Activated CD8-positive, alpha-beta T cell treated with anti-CD3 and anti-CD28 coated beads, Interleukin-2, amount 10 ng/mL, durations not matched to agents 7 days and 5 days (primary cell): ENCODE data around the gene GPN1. TPM values are rescaled to one million over a fixed set of nuclear protein-coding genes. Genes with fewer than 3 reads are reported as not detected.
A peak's percentile ranks its signal among the peaks of the same experiment; 100 is the strongest.

Experiments
- ATAC-seq: fragments of 150-1000 bp; cut with Tn5 transposase; one replicate; pipeline ENCODE4 v1.10.0; 2021; ENCODE audit warnings: moderate library complexity
- CTCF ChIA-PET: fragments of 350-600 bp; sonication (Branson Sonifier 250); formaldehyde crosslinking; loops from one replicate; lab custom pipeline; 2021; ENCODE audit warnings: antibody characterized with exemption; lab: Charles Lee
- POLR2A ChIA-PET: fragments of 350-600 bp; sonication (Branson Sonifier 250); formaldehyde crosslinking; loops from one replicate; lab custom pipeline; 2021; ENCODE audit warnings: antibody characterized with exemption; lab: Charles Lee
- DNase-seq: peaks from one replicate; pipeline ENCODE4 v3.0.0-alpha.2; 2020
- H3K27ac Mint-ChIP-seq: one replicate; pipeline ENCODE4 v1.8.0; 2021; ENCODE audit warnings: mild to moderate bottlenecking, mixed read lengths
- H3K27me3 Mint-ChIP-seq: one replicate; pipeline ENCODE4 v1.8.0; 2021; ENCODE audit warnings: low read depth, mixed read lengths
- H3K36me3 Mint-ChIP-seq: one replicate; pipeline ENCODE4 v1.8.0; 2021; ENCODE audit warnings: low read depth, mixed read lengths
- H3K4me1 Mint-ChIP-seq: one replicate; pipeline ENCODE4 v1.8.0; 2021; ENCODE audit warnings: low read depth, mixed read lengths
- H3K4me3 Mint-ChIP-seq: one replicate; pipeline ENCODE4 v1.8.0; 2021; ENCODE audit warnings: mild to moderate bottlenecking, mixed read lengths
- H3K9me3 Mint-ChIP-seq: one replicate; pipeline ENCODE4 v1.8.0; 2022; ENCODE audit warnings: mixed read lengths; ENCODE audit not compliant: insufficient read depth
- total RNA-seq, 2 experiments: library from RNA; stranded (reverse); gene quantifications; one replicate each; pipeline ENCODE4 v1.2.3, GENCODE V29; 2021

GPN1 gene
- total RNA-seq, 2 experiments from 2014 or later: 39.7 to 41.4 TPM

GRCh38 chr2:27652341-27652740 is 23.5 kb downstream of the GPN1 start:
- no peak overlapping the region for H3K27ac Mint-ChIP-seq
- CTCF ChIA-PET: interaction anchor here (2.3 kb wide), 1 partner anchor 31 kb away, joined by 6 read pairs; no protein-coding TSS in a partner anchor

DNA sequence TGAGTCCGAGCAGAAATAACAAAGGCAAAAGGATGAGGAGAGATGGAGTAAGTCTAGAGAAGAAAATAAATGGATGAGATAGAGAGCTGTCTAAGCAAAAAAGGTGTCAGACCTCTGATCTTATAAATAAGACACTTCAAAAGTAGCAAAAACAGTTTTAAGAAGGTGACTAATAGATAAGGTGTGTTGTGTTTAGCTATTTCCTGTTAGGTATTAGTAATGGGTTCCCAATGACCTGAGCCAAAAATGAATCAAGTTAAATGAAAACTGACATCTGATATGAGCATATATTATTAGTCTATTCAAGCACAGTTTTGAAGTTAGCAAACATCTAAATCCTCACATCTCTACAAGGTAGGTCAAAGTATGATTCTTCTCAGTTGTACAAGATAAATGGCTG is 23.9 kb downstream of the GPN1 start:
- Mint-ChIP-seq H3K9me3 (no peaks in the 10 kb centered on the region), H3K4me1 (no peaks in the 10 kb centered on the region), H3K4me3 (no peak overlapping the region), H3K36me3 (peaks cover 60% of the 10 kb centered on the region), H3K27me3 (no peaks in the 10 kb centered on the region), H3K27ac (no peak overlapping the region)
- ChIA-PET POLR2A (interaction anchor here (1.1 kb wide), 1 partner anchor 11 kb away, joined by 3 read pairs; the partner anchor contains the start of genes SLC4A1AP and SUPT7L), CTCF (interaction anchor here (2.3 kb wide), 1 partner anchor 31 kb away, joined by 6 read pairs; no protein-coding TSS in a partner anchor)
- DNase-seq: no peak
- ATAC-seq: no peak

More at GRCh38 chr2:27652341-27652740, 23.5 kb downstream of the GPN1 start:
- Mint-ChIP-seq H3K9me3 (no peaks in the 10 kb centered on the region), H3K36me3 (peaks cover 62% of the 10 kb centered on the region), H3K4me1 (no peaks in the 10 kb centered on the region), H3K27me3 (no peaks in the 10 kb centered on the region), H3K4me3 (no peak overlapping the region)
- POLR2A ChIA-PET: interaction anchor here (1.6 kb wide), 1 partner anchor 11 kb away, joined by 4 read pairs; the partner anchor contains the start of gene SUPT7L
- ATAC-seq (no peak), DNase-seq (no peak)

DNA sequence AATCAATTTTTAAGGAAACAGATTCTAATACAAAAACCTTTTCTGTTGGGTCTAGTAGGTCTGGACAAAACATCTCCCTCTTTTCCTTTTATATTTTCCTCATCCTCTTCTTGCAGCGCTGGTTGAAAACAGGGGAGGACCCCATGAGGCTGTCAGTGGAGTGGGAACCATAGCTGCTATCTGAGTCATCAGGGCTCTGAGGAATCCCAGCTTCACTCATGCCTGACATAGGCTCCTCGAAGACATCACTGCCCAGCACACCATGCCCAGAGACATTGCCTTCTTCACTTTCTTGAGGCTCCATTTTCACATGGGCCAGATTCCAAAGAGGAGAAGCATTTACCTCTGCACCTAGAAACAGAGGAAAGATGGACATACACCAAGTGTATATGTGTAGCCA is 24.5 kb downstream of the GPN1 start:
- no peak for DNase-seq
- peak; percentile 8 for ATAC-seq
- Mint-ChIP-seq H3K9me3 (no peaks in the 10 kb centered on the region), H3K36me3 (peaks cover 60% of the 10 kb centered on the region), H3K4me1 (no peaks in the 10 kb centered on the region), H3K27me3 (no peaks in the 10 kb centered on the region), H3K27ac (no peak overlapping the region), H3K4me3 (no peak overlapping the region)
- ChIA-PET CTCF (interaction anchor here (2.3 kb wide), 1 partner anchor 30 kb away, joined by 6 read pairs; no protein-coding TSS in a partner anchor), POLR2A (interaction anchor here (0.6 to 1.1 kb wide), 3 partner anchors 10 to 1120 kb away, joined by 3 read pairs; partner anchors contain the start of genes SLC4A1AP and SUPT7L)

DNA sequence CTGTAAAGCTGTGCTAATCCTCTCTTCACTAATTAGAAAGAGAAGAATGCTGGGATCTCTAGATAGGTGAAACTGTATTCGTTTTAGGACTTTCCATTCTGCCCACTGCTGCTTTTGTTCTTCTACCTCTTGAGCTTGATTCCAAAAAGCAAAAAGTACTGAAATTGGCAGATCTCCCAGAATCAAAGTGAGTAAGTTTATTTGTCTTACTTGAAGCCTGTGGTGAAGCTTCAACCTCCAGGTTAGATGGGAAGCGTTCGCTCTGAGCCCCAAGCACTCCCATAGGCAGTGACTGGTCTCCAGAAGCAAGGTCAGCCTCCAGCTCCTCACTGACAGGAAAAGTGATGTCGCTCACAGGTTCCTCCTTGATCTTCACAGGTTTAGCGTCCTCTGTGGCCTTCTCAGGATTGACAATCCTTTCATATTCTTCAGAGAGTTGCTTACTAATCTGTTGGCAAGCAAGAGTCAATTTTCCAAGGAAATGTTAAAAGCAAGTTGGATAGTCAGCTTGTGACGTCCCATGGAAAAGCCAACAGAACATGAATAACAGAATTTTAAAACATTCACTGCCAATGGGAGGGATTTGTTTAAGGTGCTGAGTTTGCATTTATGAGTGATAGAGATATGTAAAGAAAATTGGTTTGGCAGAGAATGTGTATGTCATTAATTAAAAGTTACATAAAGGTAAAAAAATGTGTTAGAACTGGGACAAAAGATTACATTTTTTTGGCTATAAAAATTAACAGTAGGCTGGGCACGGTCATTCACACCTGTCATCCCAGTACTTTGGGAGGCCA is 26.5 kb downstream of the GPN1 start:
- Mint-ChIP-seq H3K4me3 (no peak overlapping the region), H3K36me3 (peaks cover 62% of the 10 kb centered on the region), H3K27ac (no peak overlapping the region), H3K4me1 (peaks cover 6% of the 10 kb centered on the region), H3K9me3 (no peaks in the 10 kb centered on the region), H3K27me3 (no peaks in the 10 kb centered on the region)
- ChIA-PET POLR2A (interaction anchor here (0.7 kb wide), 1 partner anchor 8 kb away, joined by 4 read pairs; the partner anchor contains the start of genes SLC4A1AP and SUPT7L), CTCF (interaction anchor here (1.2 to 2.7 kb wide), 2 partner anchors 8 to 28 kb away, joined by 3 to 13 read pairs; no protein-coding TSS in a partner anchor)
- ATAC-seq (no peak), DNase-seq (no peak)

DNA sequence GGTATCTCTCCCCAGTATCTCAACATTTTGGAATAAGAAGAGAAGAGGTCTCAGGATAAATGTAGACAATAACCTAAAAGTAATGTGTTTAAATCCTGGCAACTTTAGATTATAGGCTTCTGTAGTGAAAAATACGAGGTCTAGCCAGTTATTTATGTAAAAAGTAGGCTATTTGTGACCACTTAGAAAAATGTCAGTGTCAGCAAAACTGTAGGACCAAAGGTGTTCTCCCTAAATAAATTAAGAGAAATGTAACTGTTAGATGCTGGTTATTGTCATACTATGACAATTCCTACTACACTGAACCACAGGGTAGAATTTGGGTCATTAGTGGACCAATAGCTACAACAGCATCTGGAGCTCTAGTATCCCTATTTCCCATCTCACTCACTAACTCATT is 32.5 kb downstream of the GPN1 start:
- H3K4me1 Mint-ChIP-seq: peaks cover 40% of the 10 kb centered on the region
- ATAC-seq: no peak
- no peaks in the 10 kb centered on the region for H3K9me3 Mint-ChIP-seq
- H3K4me3 Mint-ChIP-seq: peak overlapping the region; percentile 10
- no peak overlapping the region for H3K27ac Mint-ChIP-seq
- POLR2A ChIA-PET: no interaction called here
- CTCF ChIA-PET: interaction anchor here (0.8 to 1.2 kb wide), 2 partner anchors 21 to 22 kb away, joined by 3 read pairs; no protein-coding TSS in a partner anchor
- peaks cover 43% of the 10 kb centered on the region for H3K36me3 Mint-ChIP-seq
- no peaks in the 10 kb centered on the region for H3K27me3 Mint-ChIP-seq
- no peak for DNase-seq

DNA sequence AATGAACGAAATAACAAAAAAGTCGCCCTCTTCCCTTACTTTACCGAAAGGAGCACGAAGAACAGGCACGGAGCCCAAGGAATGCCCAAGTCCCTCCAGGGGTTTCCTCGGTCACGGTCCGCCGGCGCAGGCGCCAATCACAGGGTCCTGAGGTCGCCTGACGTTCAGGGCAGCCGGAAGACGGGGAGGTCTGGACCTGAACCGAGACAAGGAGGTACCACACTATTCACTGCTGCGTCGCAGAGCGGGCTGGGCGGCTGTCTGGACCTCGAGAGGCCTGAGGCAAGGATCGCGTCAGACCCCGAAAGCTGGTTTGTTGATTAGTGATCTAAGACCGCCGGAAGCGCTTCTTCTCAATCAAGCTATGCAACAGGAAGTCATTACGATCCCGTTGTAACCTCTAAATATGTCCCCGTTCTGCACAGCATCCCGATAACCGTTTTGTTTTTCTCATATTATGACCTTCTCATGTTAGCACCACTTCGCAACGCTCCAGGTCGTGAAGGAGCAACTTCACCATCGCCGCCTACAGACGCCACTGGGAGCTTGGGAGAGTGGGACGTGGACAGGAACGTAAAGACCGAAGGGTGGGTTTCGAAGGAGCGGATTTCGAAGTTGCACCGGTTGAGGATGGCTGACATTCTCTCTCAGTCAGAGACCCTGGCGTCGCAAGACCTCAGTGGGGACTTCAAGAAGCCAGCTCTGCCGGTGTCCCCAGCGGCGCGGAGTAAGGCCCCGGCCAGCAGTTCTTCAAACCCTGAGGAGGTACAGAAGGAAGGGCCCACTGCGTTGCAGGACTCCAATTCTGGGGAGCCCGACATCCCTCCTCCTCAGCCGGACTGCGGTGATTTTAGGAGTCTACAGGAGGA is 34.7 kb downstream of the GPN1 start, which contains the start of the genes SLC4A1AP and SUPT7L:
TSS of gene SLC4A1AP (plus strand) at position 605 of the 869 bp plus-strand sequence. CDS start at position 631, 26 bp downstream.
TSS of gene SUPT7L (minus strand) at position 330 of the 869 bp plus-strand sequence. CDS start 1,422 bp downstream, outside the sequence.
- Mint-ChIP-seq H3K27ac (peak within 1 kb of the TSS; percentile 100), H3K4me3 (peak within 1 kb of the TSS; percentile 99), H3K27me3 (no peaks in the 10 kb centered on the region), H3K4me1 (peaks cover 45% of the 10 kb centered on the region), H3K36me3 (peaks cover 38% of the 10 kb centered on the region), H3K9me3 (no peaks in the 10 kb centered on the region)
- ATAC-seq: peak; percentile 83
- POLR2A ChIA-PET: interaction anchor here (0.5 to 1.9 kb wide), 19 partner anchors 8 to 613 kb away, joined by 3 to 7 read pairs (median 4); partner anchors contain the start of genes AGBL5, CCDC121, GPN1 and MRPL33
- CTCF ChIA-PET: interaction anchor here (0.8 to 2.0 kb wide), 5 partner anchors 13 to 32 kb away, joined by 3 to 27 read pairs (median 3); no protein-coding TSS in a partner anchor
- DNase-seq: peak; percentile 81

DNA sequence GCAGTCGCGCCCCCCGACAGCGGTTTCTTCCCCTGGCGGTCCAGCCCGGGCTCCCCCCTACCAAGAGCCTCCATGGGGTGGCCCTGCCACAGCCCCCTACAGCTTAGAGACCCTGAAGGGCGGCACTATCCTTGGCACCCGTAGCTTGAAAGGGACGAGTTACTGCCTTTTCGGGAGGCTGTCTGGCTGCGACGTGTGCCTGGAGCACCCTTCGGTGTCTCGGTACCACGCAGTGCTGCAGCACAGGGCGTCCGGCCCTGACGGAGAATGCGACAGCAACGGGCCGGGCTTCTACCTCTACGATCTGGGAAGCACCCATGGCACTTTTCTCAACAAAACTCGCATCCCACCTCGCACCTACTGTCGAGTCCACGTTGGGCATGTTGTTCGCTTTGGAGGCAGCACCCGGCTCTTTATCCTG is 35.3 kb downstream of the GPN1 start:
- ChIA-PET POLR2A (interaction anchor here (0.7 to 1.9 kb wide), 14 partner anchors 9 to 613 kb away, joined by 3 to 7 read pairs (median 5); partner anchors contain the start of genes AGBL5, CCDC121, GPN1 and MRPL33), CTCF (interaction anchor here (1.0 to 2.0 kb wide), 4 partner anchors 12 to 32 kb away, joined by 3 to 27 read pairs (median 3); no protein-coding TSS in a partner anchor)
- peak overlapping the region; percentile 99 for H3K4me3 Mint-ChIP-seq
- ATAC-seq (peak; percentile 41), DNase-seq (no peak)
- peaks cover 41% of the 10 kb centered on the region for H3K36me3 Mint-ChIP-seq
- H3K27ac Mint-ChIP-seq: peak overlapping the region; percentile 100
- peaks cover 45% of the 10 kb centered on the region for H3K4me1 Mint-ChIP-seq
- no peaks in the 10 kb centered on the region for H3K27me3 Mint-ChIP-seq
- H3K9me3 Mint-ChIP-seq: no peaks in the 10 kb centered on the region

DNA sequence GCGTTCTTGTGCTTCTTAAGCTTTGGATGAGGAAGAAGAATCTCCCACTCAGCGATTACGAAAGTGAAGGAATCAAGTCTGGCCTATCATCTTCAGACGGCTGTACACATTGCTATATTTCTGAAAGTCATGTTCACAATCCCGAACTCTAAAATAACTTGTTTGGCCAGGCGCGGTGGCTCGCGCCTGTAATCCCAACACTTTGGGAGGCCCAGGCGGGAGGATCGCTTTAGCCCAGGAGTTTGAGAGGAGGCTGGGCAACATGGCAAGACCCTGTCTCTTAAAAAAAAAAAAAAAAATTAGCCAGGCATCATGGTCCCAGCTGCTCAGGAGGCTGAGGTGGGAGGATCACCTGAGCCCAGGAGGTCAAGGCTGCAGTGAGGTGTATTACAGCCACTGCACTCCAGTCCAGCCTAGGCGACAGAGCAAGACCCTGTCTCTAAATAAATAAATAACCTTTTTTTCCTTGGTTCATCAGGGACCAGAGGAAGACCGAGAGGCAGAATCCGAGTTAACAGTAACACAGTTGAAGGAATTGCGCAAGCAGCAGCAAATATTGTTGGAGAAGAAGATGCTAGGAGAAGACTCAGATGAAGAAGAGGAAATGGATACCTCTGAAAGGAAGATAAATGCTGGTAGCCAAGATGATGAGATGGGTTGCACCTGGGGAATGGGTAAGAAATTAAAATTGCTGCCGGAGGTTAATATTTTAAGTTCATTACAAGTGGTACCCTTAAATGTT is 35.9 kb downstream of the GPN1 start:
- peaks cover 39% of the 10 kb centered on the region for H3K36me3 Mint-ChIP-seq
- peaks cover 41% of the 10 kb centered on the region for H3K4me1 Mint-ChIP-seq
- ChIA-PET CTCF (interaction anchor here (1.4 to 3.3 kb wide), 4 partner anchors 18 to 47 kb away, joined by 3 to 30 read pairs (median 15); no protein-coding TSS in a partner anchor), POLR2A (interaction anchor here (0.8 to 1.9 kb wide), 4 partner anchors 18 to 81 kb away, joined by 3 to 5 read pairs (median 4); partner anchors contain the start of gene ZNF512)
- peak overlapping the region; percentile 99 for H3K4me3 Mint-ChIP-seq
- H3K27me3 Mint-ChIP-seq: no peaks in the 10 kb centered on the region
- H3K9me3 Mint-ChIP-seq: no peaks in the 10 kb centered on the region
- H3K27ac Mint-ChIP-seq: peak overlapping the region; percentile 100
- ATAC-seq (no peak), DNase-seq (no peak)

- POLR2A ChIA-PET: no interaction called here
- Mint-ChIP-seq H3K4me1 (peaks cover 32% of the 10 kb centered on the region), H3K9me3 (no peaks in the 10 kb centered on the region), H3K27ac (no peak overlapping the region), H3K27me3 (no peaks in the 10 kb centered on the region), H3K36me3 (peaks cover 34% of the 10 kb centered on the region), H3K4me3 (no peak overlapping the region)
- no peak for DNase-seq
- ATAC-seq: no peak
- CTCF ChIA-PET: interaction anchor here (2.3 to 3.3 kb wide), 2 partner anchors 14 to 16 kb away, joined by 6 to 30 read pairs; no protein-coding TSS in a partner anchor
Observed at GRCh38 chr2:27667446-27667845, 38.6 kb downstream of the GPN1 start.

- POLR2A ChIA-PET: no interaction called here
- DNase-seq: no peak
- no peaks in the 10 kb centered on the region for H3K27me3 Mint-ChIP-seq
Observed at GRCh38 chr2:27671235-27671634, 42.4 kb downstream of the GPN1 start.

More at GRCh38 chr2:27671235-27671634, 42.4 kb downstream of the GPN1 start:
- CTCF ChIA-PET: interaction anchor here (4.6 kb wide), 1 partner anchor 12 kb away, joined by 40 read pairs; no protein-coding TSS in a partner anchor
- no peak for ATAC-seq
- peaks cover 50% of the 10 kb centered on the region for H3K36me3 Mint-ChIP-seq
- H3K27ac Mint-ChIP-seq: no peak overlapping the region
- no peak overlapping the region for H3K4me3 Mint-ChIP-seq
- peaks cover 9% of the 10 kb centered on the region for H3K4me1 Mint-ChIP-seq
- no peaks in the 10 kb centered on the region for H3K9me3 Mint-ChIP-seq
